K562 (cell line): Measurements from ENCODE around the gene MEF2B. TPM values are rescaled to one million over a fixed set of nuclear protein-coding genes. Genes with fewer than 3 reads are reported as not detected.

ENCODE experiments used
- ATAC-seq: fragments of 200-7000 bp; cut with Tn5 transposase; 3 replicates; pipeline ENCODE4 v1.9.1; 2020; ENCODE audit warnings: moderate library complexity
- BruUV-seq: library from RNA; stranded (reverse); fragments of 400-500 nt; replicated peaks from 2 replicates; lab custom pipeline; 2021; lab: Mats Ljungman, UMichigan
- CTCF ChIA-PET: fragments of 300-600 bp; formaldehyde crosslinking; extraction: SDS; loops from one replicate; lab custom pipeline; 2021; ENCODE audit warnings: low intra/inter-chr PET ratio; lab: Yijun Ruan, JAX
- POLR2A ChIA-PET: fragments of 300-600, 350-650 bp; sonication (Branson Sonifier 250); formaldehyde crosslinking; extraction: SDS; loops from one replicate; lab custom pipeline; 2021; ENCODE audit warnings: antibody characterized with exemption, inconsistent platforms; lab: Yijun Ruan, JAX
- DNase-seq, 4 experiments: peaks; one replicate each; pipeline versions ENCODE4 v3.0.0 to v3.0.0-alpha.2; 2011 to 2018; ENCODE audit warnings: low spot score in 3 of 4, mixed read lengths in 3 of 4; ENCODE audit errors: extremely low read depth in 1 of 4
- FAIRE-seq: peaks from 2 replicates; lab custom pipeline; 2011; peaks lifted over from hg19 to GRCh38; lab: Jason Lieb, UNC
- H2AFZ ChIP-seq: 2 replicates; pipeline ENCODE4 v1.6.0; 2011; ENCODE audit warnings: low read depth, low read length, control low read depth, inconsistent platforms
- H3K27ac ChIP-seq: fragments of 200-600 bp; 3 replicates; pipeline ENCODE4 v1.8.0; 2011; ENCODE audit warnings: low read depth, mild to moderate bottlenecking, control low read depth, inconsistent platforms, low read length, moderate library complexity, mixed read lengths; ENCODE audit errors: extremely low read depth
- H3K27me3 ChIP-seq, 2 experiments: fragments of 300-600 bp in 1 of 2; 2 replicates in 1 of 2; 3 replicates in 1 of 2; pipeline versions ENCODE4 v1.6.0 to v1.8.0; 2011; ENCODE audit warnings: inconsistent platforms in 2 of 2, low read length in 2 of 2, mild to moderate bottlenecking in 1 of 2, mixed read lengths in 1 of 2, moderate library complexity in 1 of 2; ENCODE audit not compliant: control insufficient read depth in 2 of 2, insufficient read depth in 2 of 2
- H3K36me3 ChIP-seq: fragments of 300-600 bp; 3 replicates; pipeline ENCODE4 v1.8.0; 2011; ENCODE audit warnings: mild to moderate bottlenecking, low read length, inconsistent platforms; ENCODE audit not compliant: control insufficient read depth, insufficient read depth
- H3K4me1 ChIP-seq, 2 experiments: fragments of 200-600 bp in 1 of 2; replicated peaks in 1 of 2; 2 replicates in 1 of 2; 3 replicates in 1 of 2; pipeline versions ENCODE4 v1.5.1 to v1.8.0; 2011; ENCODE audit warnings: inconsistent platforms in 2 of 2, low read length in 2 of 2, mild to moderate bottlenecking in 1 of 2, mixed read lengths in 1 of 2, moderate library complexity in 1 of 2; ENCODE audit not compliant: control insufficient read depth in 2 of 2, insufficient read depth in 2 of 2
- H3K4me2 ChIP-seq: 2 replicates; pipeline ENCODE4 v1.6.1; 2011; ENCODE audit warnings: low read length, control low read depth, inconsistent platforms, mixed read lengths; ENCODE audit not compliant: insufficient read depth
- H3K4me3 ChIP-seq: fragments of 200-600 bp; sonication (generic), shearing (Covaris generic); 2 replicates; pipeline ENCODE4 v1.5.1; 2016; ENCODE audit warnings: control low read depth, inconsistent platforms
- H3K79me2 ChIP-seq: fragments of 200-600 bp; 3 replicates; pipeline ENCODE4 v1.8.0; 2011; ENCODE audit warnings: low read length, inconsistent platforms; ENCODE audit not compliant: control insufficient read depth, insufficient read depth
- H3K9ac ChIP-seq, 2 experiments: 2 replicates each; pipeline versions ENCODE4 v1.6.0 to v1.6.1; 2011; ENCODE audit warnings: low read depth in 2 of 2, low read length in 2 of 2, control low read depth in 1 of 2, inconsistent platforms in 1 of 2, mild to moderate bottlenecking in 1 of 2, mixed read lengths in 1 of 2; ENCODE audit not compliant: insufficient read depth in 1 of 2
- H3K9me1 ChIP-seq: one replicate; pipeline ENCODE4 v1.6.0; 2011; ENCODE audit warnings: inconsistent platforms, mild to moderate bottlenecking, low read length, moderate library complexity; ENCODE audit not compliant: control insufficient read depth, insufficient read depth
- H3K9me3 ChIP-seq: replicated peaks from 2 replicates; pipeline ENCODE4 v1.5.1; 2011; ENCODE audit warnings: low read depth, low read length, inconsistent platforms; ENCODE audit not compliant: control insufficient read depth, insufficient read depth
- H4K20me1 ChIP-seq: replicated peaks from 2 replicates; pipeline ENCODE4 v1.6.1; 2011; ENCODE audit warnings: low read length, inconsistent platforms, mixed read lengths; ENCODE audit not compliant: control insufficient read depth, insufficient read depth
- AFF1 ChIP-seq, 2 experiments: fragments of 450-650 bp; IDR thresholded peaks; 2 replicates each; pipeline ENCODE4 v1.6.1; 2018; ENCODE audit warnings: mild to moderate bottlenecking in 2 of 2, low read depth in 1 of 2; ENCODE audit not compliant: partially characterized antibody in 2 of 2
- ARID2 ChIP-seq: fragments of 450-650 bp; IDR thresholded peaks from 2 replicates; pipeline ENCODE4 v1.6.1; 2017; ENCODE audit warnings: antibody characterized with exemption, mild to moderate bottlenecking
- CHD1 ChIP-seq: fragments of 200-600 bp; sonication (generic); IDR thresholded peaks from one replicate; pipeline ENCODE4 v1.6.1; 2012; ENCODE audit warnings: mild to moderate bottlenecking, moderate library complexity, low read length, inconsistent platforms
- CREB3L1 ChIP-seq: fragments of 450-650 bp; IDR thresholded peaks from 2 replicates; pipeline ENCODE4 v1.6.1; 2014; ENCODE audit warnings: low read depth, mild to moderate bottlenecking, moderate library complexity, borderline replicate concordance
- IRF2 ChIP-seq: sonication (generic); formaldehyde crosslinking; IDR thresholded peaks from 2 replicates; pipeline ENCODE4 v1.8.1; 2022; ENCODE audit warnings: mild to moderate bottlenecking, missing genetic modification reagents
- KDM1A ChIP-seq, 2 experiments: fragments of 450-650 bp; IDR thresholded peaks; 2 replicates each; pipeline ENCODE4 v1.6.1; 2016; ENCODE audit warnings: mild to moderate bottlenecking in 2 of 2
- MLX ChIP-seq, 2 experiments: fragments of 450-650 bp in 1 of 2; sonication (generic) in 1 of 2; formaldehyde crosslinking; conservative IDR thresholded peaks; 2 replicates each; pipeline versions ENCODE4 v1.4.0 to v1.8.1; 2020 to 2022; ENCODE audit warnings: mild to moderate bottlenecking in 1 of 2, missing genetic modification reagents in 1 of 2
- NRF1 ChIP-seq, 2 experiments: fragments of 450-650 bp; IDR thresholded peaks in 1 of 2; conservative IDR thresholded peaks in 1 of 2; 2 replicates each; pipeline ENCODE4 v1.6.1; 2014; ENCODE audit warnings: mild to moderate bottlenecking in 2 of 2
- PATZ1 ChIP-seq: fragments of 250-450 bp; sonication (Bioruptor Pico); IDR thresholded peaks from 2 replicates; pipeline ENCODE4 v1.5.0; 2020; ENCODE audit warnings: mild to moderate bottlenecking, borderline replicate concordance
- TCFL5 ChIP-seq: fragments of 250-450 bp; sonication (Bioruptor Pico); conservative IDR thresholded peaks from 2 replicates; pipeline ENCODE4 v1.6.1; 2021; ENCODE audit warnings: mild to moderate bottlenecking, moderate library complexity, matching md5 sums
- ZNF408 ChIP-seq: fragments of 250-450 bp; sonication (Bioruptor Pico); IDR thresholded peaks from 2 replicates; pipeline ENCODE4 v1.4.0; 2020; ENCODE audit warnings: low read depth, mild to moderate bottlenecking, moderate library complexity
- WGBS: fragments of 100-300 bp; shearing (Covaris generic); methylation state at CpG from one replicate; pipeline ENCODE4 v1.1.6; 2016; ENCODE audit warnings: low coverage, mixed read lengths; ENCODE audit not compliant: insufficient coverage; ENCODE audit errors: missing lambda C conversion rate; 5-methylcytosine and 5-hydroxymethylcytosine counted together
- in situ Hi-C: fragments of 300-500 bp; cut with MboI; formaldehyde crosslinking; loops from 4 replicates; pipeline ENCODE4 v1.15.0; 2018; ENCODE audit warnings: inconsistent platforms, mixed read lengths
- intact Hi-C: fragments of 100-400 bp; cut with micrococcal nuclease; formaldehyde crosslinking; loops from 2 replicates; pipeline ENCODE4 v1.14.2; 2022
- polyA plus RNA-seq, 8 experiments: library from polyadenylated mRNA; depleted of rRNA in 4 of 8; stranded (reverse) in 5 of 8; unstranded in 3 of 8; fragments of >200 nt; fragmentation: Nextera tagmentation in 2 of 8; fragmentation: Illumina TruSeq in 1 of 8; extraction: Ambion mirVana in 2 of 8; extraction: Trizol in 1 of 8; gene quantifications; 2 replicates each; pipeline versions ENCODE4 v1.2.1 to v1.2.3, GENCODE V29; 2011 to 2014; ENCODE audit warnings: inconsistent platforms in 1 of 8, missing spikeins in 1 of 8
- total RNA-seq, 7 experiments: library from RNA; depleted of rRNA in 6 of 7; stranded (reverse); fragments of >200 nt in 6 of 7; fragmentation: Illumina TruSeq in 2 of 7; extraction: Trizol in 2 of 7; gene quantifications; 2 replicates each; pipeline versions ENCODE4 v1.2.1 to v1.2.3, GENCODE V29; 2011 to 2021; ENCODE audit warnings: low replicate concordance in 1 of 7

MEF2B gene
- total and polyA plus RNA-seq, 9 of the 15 experiments (the other 6 are each of a cell fraction or from before 2014, with no cell fraction given), result 0.14 to 1.9 (median 0.71) TPM; not detected in 3

- Histone ChIP-seq H3K4me3 (no peak within 1 kb of the TSS), H3K9me3 (no peaks in the 10 kb centered on the region), H3K4me1 (peaks cover 8 to 21% of the 10 kb centered on the region in 2 experiments; a peak in 4 of 5 replicates), H3K9me1 (peaks cover 3% of the 10 kb centered on the region), H3K27me3 (peaks cover 4 to 33% of the 10 kb centered on the region in 2 experiments), H3K36me3 (no peaks in the 10 kb centered on the region), H3K27ac (no peak within 1 kb of the TSS), H2AFZ (no peak within 1 kb of the TSS), H4K20me1 (no peaks in the 10 kb centered on the region; the same call in 1 of the 2 replicates), H3K9ac (no peak within 1 kb of the TSS), H3K79me2 (no peaks in the 10 kb centered on the region), H3K4me2 (no peak within 1 kb of the TSS)
- intact Hi-C loops (no loop called here), in situ Hi-C loops (no loop called here)
- peak in 3 of 4 experiments; percentile 39 to 65 (median 58) for DNase-seq
- ChIA-PET POLR2A (no interaction called here), CTCF (no interaction called here)
- WGBS, result 3% methylated on average over 30 of the region's 54 CpGs
- BruUV-seq, result no TSS peak
- peak; percentile 13; the same call in 2 of the 3 replicates for ATAC-seq
- FAIRE-seq, result no peak
- TF ChIP-seq TCFL5 (CRISPR knock-in tag), result no peak
- TF ChIP-seq AFF1 (IDR thresholded peaks at IDR 0.05; ENCODE audit: low read depth in 1 of 2, partially characterized antibody in 2 of 2), result no peak
- TF ChIP-seq IRF2 (CRISPR knock-in tag), result no peak
- TF ChIP-seq KDM1A (IDR thresholded peaks at IDR 0.05), result 0 out of 4 replicates have a peak, but pooled peaks of 1 of the 2 experiments have one; percentile 19
- TF ChIP-seq CHD1, result no peak
- TF ChIP-seq NRF1 (conservative IDR thresholded peaks at IDR 0.05 in 1 of 2, IDR thresholded peaks at IDR 0.05 in 1 of 2), result peak; percentile 81 to 83
- no peak for TF ChIP-seq ARID2
- TF ChIP-seq PATZ1, result no peak
- TF ChIP-seq CREB3L1, result no peak
- no peak for TF ChIP-seq MLX (CRISPR knock-in tag; conservative IDR thresholded peaks at IDR 0.05)
- TF ChIP-seq ZNF408 (CRISPR knock-in tag), result no peak
Observed at GRCh38 chr19:19211499-19212420, 41.7 kb upstream of the MEF2B start, which contains the start of gene NCAN. TSS of gene NCAN (plus strand) at chr19:19211958. CDS start at chr19:19216954, 4,996 bp downstream.
